HG03066 (cell line): ENCODE data around the gene IQGAP3.
A peak's percentile ranks its signal among the peaks of the same experiment; 100 is the strongest.
"Not testable (repeated sequence)": the region's sequence is repeated elsewhere in the genome, so short reads cannot be mapped to it uniquely, and the experiment has no call there.

Experiments used
- ATAC-seq: cut with Tn5 transposase; IDR thresholded peaks from one replicate; pipeline ENCODE4 v1.9.1; 2021; ENCODE audit warnings: low read depth; ENCODE audit not compliant: unreplicated experiment

IQGAP3 gene

GRCh38 chr1:156596426-156596825 is 24.1 kb upstream of the IQGAP3 start:
- no peak for ATAC-seq

GRCh38 chr1:156595016-156595415 is 22.7 kb upstream of the IQGAP3 start:
- ATAC-seq: no peak

DNA sequence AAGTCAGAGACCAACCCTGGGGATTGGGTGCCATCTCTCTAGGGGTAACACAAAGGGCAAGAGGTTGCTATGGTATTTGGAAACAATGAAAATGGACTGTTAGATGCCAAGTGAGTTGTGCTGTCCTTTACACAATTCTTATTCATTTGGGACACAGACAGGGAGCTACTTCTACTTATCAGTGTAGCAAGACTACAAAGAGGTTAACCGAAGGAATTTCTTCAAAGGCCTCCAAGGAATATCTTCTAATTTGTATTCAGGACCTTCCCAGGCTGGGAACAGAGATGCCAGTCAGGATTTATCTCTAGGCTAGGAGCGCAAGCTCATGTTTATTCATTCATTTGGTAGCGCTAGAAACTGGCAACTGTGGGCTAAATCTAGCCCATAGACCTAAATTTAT is 21.8 kb upstream of the IQGAP3 start:
- ATAC-seq: no peak

DNA sequence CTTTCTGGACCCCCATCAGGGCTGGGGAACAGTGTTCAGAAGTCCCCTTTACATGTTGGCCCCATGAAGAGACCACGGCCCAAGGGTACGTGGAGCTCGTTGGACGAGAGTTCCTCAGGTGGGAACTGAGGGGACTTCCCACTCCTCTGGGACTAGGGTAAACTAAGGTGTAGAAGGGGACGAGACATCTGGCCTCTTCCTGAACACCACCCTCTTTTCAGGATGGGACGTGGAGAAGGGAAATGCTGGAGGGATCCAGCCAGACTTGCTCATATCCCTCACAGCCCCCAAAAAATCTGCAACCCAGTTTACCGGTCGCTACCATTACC is 21.3 kb upstream of the IQGAP3 start:
- no peak for ATAC-seq

DNA sequence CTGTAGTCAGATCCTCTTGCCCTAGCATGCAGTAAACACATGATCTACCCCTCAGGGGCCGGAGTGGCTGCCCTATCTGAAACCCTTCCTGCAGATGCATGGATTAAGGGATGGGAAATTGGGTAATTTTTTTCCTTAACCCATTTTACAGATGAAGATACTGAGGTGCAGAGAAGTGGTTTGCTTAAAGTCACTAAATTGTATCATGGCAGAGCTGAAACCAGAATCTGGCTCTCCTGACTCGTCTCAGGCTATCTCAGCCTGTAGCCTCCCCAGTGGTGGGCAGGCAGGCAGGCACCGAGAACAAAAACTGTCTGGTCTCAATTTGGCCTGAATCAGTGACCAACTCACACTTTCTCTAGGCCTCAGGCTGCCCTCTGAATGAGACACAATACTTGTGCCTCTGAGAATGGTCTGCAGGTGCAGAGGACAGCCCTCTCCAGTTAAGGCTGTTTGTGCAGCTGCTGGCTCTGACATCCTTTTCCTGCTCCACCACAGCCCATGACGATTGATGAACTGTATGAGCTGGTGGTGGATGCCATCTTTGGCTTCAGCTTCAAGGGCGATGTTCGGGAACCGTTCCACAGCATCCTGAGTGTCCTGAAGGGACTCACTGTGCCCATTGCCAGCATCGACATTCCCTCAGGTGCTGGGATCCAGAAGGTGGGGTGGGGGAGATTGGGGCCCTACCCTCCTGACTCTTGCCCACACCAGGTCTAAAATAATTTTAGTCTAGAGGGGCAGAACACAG is 20.7 kb upstream of the IQGAP3 start:
- no peak for ATAC-seq

- no peak for ATAC-seq
Measured at GRCh38 chr1:156592158-156592909, 20.0 kb upstream of the IQGAP3 start.

GRCh38 chr1:156591432-156592157 is 19.2 kb upstream of the IQGAP3 start, which contains the start of gene NAXE:
Gene NAXE (plus strand): TSS chr1:156591776. CDS start chr1:156591805, 29 bp downstream.
- peak; percentile 81 for ATAC-seq

- no peak for ATAC-seq
Measured at GRCh38 chr1:156591181-156591431, 18.7 kb upstream of the IQGAP3 start.

GRCh38 chr1:156590326-156591180 is 18.2 kb upstream of the IQGAP3 start:
- no peak for ATAC-seq

DNA sequence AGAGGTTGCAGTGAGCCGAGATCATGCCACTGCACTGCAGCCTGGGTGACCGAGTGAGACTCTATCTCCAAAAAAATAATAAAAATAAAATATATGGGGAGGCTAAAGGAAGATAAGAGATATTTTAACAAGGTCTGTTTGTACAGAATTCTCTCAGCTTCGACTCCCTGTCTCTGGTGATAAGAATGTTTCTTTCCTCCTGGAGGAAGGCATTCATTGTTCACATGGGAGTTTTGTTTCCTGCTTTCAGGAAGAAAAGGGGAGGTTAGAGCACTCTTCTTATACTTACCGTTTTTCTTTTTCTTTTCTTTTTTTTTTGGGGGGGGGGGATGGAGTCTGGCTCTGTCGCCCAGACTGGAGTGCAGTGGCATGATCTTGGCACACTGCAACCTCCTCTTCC is 17.2 kb upstream of the IQGAP3 start:
- ATAC-seq: no peak

GRCh38 chr1:156587927-156588326 is 15.6 kb upstream of the IQGAP3 start:
- not testable (repeated sequence) for ATAC-seq

DNA sequence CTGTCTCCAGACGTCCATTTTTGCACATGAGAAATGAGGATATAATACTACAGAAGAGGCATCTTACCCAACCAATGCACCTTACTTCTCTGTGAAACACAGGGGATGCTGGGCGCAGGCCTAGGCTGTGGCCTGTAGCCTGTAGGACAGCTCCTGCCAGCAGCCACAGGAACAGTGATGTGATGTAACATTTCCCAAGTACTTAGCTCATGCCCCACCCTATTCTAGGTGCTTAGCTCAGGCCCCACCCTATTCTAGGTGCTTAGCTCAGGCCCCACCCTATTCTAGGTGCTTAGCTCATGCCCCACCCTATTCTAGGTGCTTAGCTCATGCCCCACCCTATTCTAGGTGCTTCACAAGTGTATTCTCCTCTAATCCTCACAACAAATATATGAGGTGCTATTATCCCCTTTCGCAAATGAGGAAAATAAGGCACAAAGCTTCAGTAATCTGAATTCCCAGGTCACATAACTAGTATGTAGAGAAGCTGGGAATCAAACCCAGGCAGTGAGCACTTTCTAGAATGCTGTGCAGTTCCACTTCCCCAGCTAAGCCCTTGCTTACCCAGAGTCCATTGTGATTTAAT is 14.6 kb upstream of the IQGAP3 start:
- ATAC-seq: no peak

DNA sequence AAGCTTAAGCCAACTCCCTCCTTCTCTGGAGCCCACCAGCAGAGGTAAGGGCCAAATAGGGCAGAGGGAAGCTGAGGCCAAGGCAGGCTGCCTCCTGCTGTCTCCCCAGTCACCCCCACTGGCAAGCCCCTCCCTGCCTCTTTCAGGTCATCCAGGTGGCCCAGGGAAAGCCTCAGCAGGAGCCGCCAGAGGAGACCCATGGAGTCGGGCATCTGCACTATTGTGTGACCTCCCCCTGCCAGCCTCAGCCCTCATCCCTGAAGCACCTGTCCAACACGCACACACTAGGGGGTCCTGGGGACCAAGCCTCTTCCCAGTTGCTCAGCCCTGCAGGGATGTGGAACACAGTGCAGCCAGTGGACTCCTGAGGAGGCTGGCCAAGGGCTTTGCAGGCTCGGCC is 14.0 kb upstream of the IQGAP3 start:
- no peak for ATAC-seq

DNA sequence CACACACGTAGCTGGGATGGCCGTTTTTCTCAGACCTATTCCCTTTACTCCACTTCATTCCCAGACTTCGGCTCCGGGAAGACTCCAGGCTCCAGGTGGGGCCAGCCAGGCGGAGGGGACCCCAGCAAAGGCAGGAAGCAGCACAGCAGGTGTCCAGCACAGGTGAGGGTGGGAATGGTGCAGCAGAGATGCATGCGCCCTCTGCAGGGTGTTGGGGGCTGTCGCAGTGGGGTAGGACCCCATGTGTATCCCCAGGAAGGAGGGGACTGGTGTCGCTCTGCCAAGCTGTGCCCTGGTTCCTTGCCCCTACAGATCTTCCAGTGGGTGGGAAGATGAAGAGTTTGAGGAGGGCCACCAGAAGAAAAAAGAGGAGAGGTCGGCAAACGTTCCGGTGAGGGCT is 12.4 kb upstream of the IQGAP3 start:
- no peak for ATAC-seq

DNA sequence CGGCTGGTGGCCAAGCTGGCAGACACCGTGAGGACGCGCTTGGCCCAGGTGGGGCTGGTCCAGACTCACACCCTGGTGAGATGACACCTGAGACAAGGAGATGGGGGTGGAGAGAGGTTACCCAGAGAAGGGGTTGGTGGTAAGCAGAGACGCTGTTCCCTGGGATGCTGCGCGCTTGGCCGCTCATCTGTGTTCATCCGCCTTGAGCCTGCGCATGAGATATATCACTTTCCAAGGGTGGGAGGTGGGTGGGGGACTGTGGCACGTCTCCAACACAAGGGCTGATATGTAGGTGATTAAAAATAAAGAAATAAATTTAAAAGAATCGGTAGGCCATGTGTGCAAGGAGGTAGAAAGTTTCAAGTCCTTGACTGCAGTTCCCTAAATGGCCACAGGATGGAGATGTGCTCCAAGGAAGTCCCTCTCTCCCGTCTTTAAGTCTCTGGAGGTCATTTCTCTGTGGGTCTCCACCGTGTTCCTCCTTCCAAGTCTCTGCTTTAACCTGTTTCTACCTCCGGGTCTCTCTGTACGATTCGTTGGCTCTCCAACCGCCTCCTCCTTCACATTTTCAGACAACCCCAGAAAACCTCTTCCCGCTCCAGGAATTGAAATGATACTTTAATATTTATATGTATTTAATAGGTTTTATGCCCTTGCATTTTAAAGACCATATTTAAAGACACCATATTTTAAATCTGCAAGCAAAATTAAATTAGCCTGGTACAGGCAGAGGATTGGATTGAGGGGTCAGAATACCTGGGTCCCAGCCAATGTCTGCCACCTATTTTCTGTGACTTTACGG is 11.7 kb upstream of the IQGAP3 start:
- no peak for ATAC-seq

- ATAC-seq: no peak
Measured at GRCh38 chr1:156582388-156583017, 10.1 kb upstream of the IQGAP3 start.

GRCh38 chr1:156581661-156582387 is 9.5 kb upstream of the IQGAP3 start:
- no peak for ATAC-seq

- no peak for ATAC-seq
Measured at GRCh38 chr1:156579472-156579871, 7.1 kb upstream of the IQGAP3 start, which contains the start of gene TTC24. Gene TTC24 (plus strand): TSS chr1:156579723. CDS start chr1:156581365, 1,642 bp downstream.
